Loucy (cell line): Measurements from ENCODE around the gene KRTDAP.

Experiments
- EZH2phosphoT487 ChIP-seq: fragments of 200-600 bp; IDR thresholded peaks from 2 replicates; pipeline ENCODE4 v1.6.1; 2018; ENCODE audit warnings: antibody characterized with exemption, mild to moderate bottlenecking, moderate library complexity, borderline replicate concordance
- TF ChIP-seq, protein P1 (sequence below): fragments of 200-600 bp; sonication (generic); conservative IDR thresholded peaks from 2 replicates; pipeline ENCODE4 v1.5.1; 2014; ENCODE audit warnings: mild to moderate bottlenecking, antibody characterized with exemption, low read length

DNA sequence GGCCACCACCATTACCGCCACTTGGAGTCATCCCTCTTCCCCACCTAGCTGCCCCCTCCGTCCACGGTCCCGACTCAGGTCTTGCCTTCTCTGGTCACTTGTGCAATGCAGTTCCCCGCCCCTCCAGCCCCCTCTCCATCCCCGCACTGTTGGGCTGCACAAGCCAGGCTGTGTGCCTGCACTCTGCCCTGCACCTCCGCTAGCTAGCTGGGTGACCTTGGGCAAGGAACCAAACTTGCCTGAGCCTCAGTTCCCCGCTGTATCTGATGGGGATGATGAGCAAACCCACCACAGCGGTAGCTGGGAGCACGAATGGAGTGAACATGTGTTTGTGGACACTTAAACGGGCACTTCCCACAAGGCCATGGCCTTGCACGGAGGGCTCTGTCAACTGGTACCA is 49.6 kb upstream of the KRTDAP start:
- TF ChIP-seq, protein P1, sequence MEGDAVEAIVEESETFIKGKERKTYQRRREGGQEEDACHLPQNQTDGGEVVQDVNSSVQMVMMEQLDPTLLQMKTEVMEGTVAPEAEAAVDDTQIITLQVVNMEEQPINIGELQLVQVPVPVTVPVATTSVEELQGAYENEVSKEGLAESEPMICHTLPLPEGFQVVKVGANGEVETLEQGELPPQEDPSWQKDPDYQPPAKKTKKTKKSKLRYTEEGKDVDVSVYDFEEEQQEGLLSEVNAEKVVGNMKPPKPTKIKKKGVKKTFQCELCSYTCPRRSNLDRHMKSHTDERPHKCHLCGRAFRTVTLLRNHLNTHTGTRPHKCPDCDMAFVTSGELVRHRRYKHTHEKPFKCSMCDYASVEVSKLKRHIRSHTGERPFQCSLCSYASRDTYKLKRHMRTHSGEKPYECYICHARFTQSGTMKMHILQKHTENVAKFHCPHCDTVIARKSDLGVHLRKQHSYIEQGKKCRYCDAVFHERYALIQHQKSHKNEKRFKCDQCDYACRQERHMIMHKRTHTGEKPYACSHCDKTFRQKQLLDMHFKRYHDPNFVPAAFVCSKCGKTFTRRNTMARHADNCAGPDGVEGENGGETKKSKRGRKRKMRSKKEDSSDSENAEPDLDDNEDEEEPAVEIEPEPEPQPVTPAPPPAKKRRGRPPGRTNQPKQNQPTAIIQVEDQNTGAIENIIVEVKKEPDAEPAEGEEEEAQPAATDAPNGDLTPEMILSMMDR = no peak
- TF ChIP-seq EZH2phosphoT487 = no peak
